ENCODE data around the gene ANTXR1. TPM values are rescaled to one million over a fixed set of nuclear protein-coding genes. Genes with fewer than 3 reads are reported as not detected.
"Not testable (repeated sequence)": the region's sequence is repeated elsewhere in the genome, so short reads cannot be mapped to it uniquely, and the experiment has no call there.

ANTXR1 gene
- total RNA-seq, 2 experiments from 2014 or later: 0.30 to 0.38 TPM

- ChIA-PET POLR2A (no interaction called here), CTCF (no interaction called here)
Measured at GRCh38 chr2:69241664-69242514, 228.9 kb downstream of the ANTXR1 start.

- ChIA-PET CTCF (no interaction called here), POLR2A (no interaction called here)
Measured at GRCh38 chr2:69242651-69243051, 229.7 kb downstream of the ANTXR1 start.

GRCh38 chr2:69243652-69244051 is 230.7 kb downstream of the ANTXR1 start:
- ChIA-PET CTCF (no interaction called here), POLR2A (no interaction called here)

- ChIA-PET POLR2A (no interaction called here), CTCF (no interaction called here)
Measured at GRCh38 chr2:69244882-69245281, 231.9 kb downstream of the ANTXR1 start.

- POLR2A ChIA-PET: no interaction called here
- CTCF ChIA-PET: no interaction called here
Measured at GRCh38 chr2:69247583-69247982, 234.6 kb downstream of the ANTXR1 start.

GRCh38 chr2:69248232-69248631 is 235.3 kb downstream of the ANTXR1 start:
- POLR2A ChIA-PET: no interaction called here
- CTCF ChIA-PET: no interaction called here

- CTCF ChIA-PET: no interaction called here
Measured at GRCh38 chr2:69250981-69251380, 238.0 kb downstream of the ANTXR1 start.

GRCh38 chr2:69251943-69252342 is 239.0 kb downstream of the ANTXR1 start:
- POLR2A ChIA-PET: no interaction called here
- CTCF ChIA-PET: no interaction called here

More at GRCh38 chr2:69250981-69251380, 238.0 kb downstream of the ANTXR1 start:
- POLR2A ChIA-PET: no interaction called here

- ChIA-PET POLR2A (no interaction called here), CTCF (no interaction called here)
Measured at GRCh38 chr2:69253112-69253511, 240.1 kb downstream of the ANTXR1 start.

GRCh38 chr2:69253611-69254301 is 240.8 kb downstream of the ANTXR1 start:
- POLR2A ChIA-PET: no interaction called here
- CTCF ChIA-PET: no interaction called here

GRCh38 chr2:69255760-69256159 is 242.8 kb downstream of the ANTXR1 start:
- ChIA-PET CTCF (no interaction called here), POLR2A (no interaction called here)

GRCh38 chr2:69259994-69260591 is 247.1 kb downstream of the ANTXR1 start:
- POLR2A ChIA-PET, CTCF ChIA-PET: not testable (repeated sequence)

GRCh38 chr2:69260666-69261065 is 247.7 kb downstream of the ANTXR1 start:
- ChIA-PET CTCF (no interaction called here), POLR2A (no interaction called here)

- POLR2A ChIA-PET: no interaction called here
- CTCF ChIA-PET: no interaction called here
Measured at GRCh38 chr2:69269330-69269729, 256.4 kb downstream of the ANTXR1 start.

GRCh38 chr2:69271831-69272257 is 258.9 kb downstream of the ANTXR1 start:
- CTCF ChIA-PET: no interaction called here
- POLR2A ChIA-PET: no interaction called here

- ChIA-PET CTCF (no interaction called here), POLR2A (no interaction called here)
Measured at GRCh38 chr2:69272803-69273471, 260.0 kb downstream of the ANTXR1 start.

- ChIA-PET CTCF (interaction anchor here (0.6 kb wide), 1 partner anchor 262 kb away, joined by 3 read pairs; the partner anchor contains the start of gene ANTXR1), POLR2A (no interaction called here)
Measured at GRCh38 chr2:69275490-69275889, 262.5 kb downstream of the ANTXR1 start.

GRCh38 chr2:69278366-69278765 is 265.4 kb downstream of the ANTXR1 start:
- POLR2A ChIA-PET: no interaction called here
- CTCF ChIA-PET: no interaction called here

- CTCF ChIA-PET: no interaction called here
- POLR2A ChIA-PET: no interaction called here
Measured at GRCh38 chr2:69279211-69279610, 266.2 kb downstream of the ANTXR1 start.

GRCh38 chr2:69279931-69280681 is 267.1 kb downstream of the ANTXR1 start:
- ChIA-PET POLR2A (no interaction called here), CTCF (no interaction called here)

All from activated CD8-positive, alpha-beta memory T cell treated with anti-CD3 and anti-CD28 coated beads for 36 hours (primary cell).